MCF 10A (cell line): ENCODE measurements around the gene PIK3R5. TPM values are rescaled to one million over a fixed set of nuclear protein-coding genes. Genes with fewer than 3 reads are reported as not detected.

ENCODE experiments used
- BruUV-seq: library from RNA; stranded (reverse); fragments of 400-500 nt; replicated peaks from 2 replicates; lab custom pipeline; 2021; lab: Mats Ljungman, UMichigan
- CTCF ChIA-PET: fragments of 300-600 bp; sonication (Branson Sonifier 250); formaldehyde crosslinking; extraction: SDS; loops from one replicate; lab custom pipeline; 2021; ENCODE audit warnings: antibody characterized with exemption, inconsistent platforms; lab: Yijun Ruan, JAX
- POLR2A ChIA-PET: fragments of 300-600, 350-650 bp; sonication (Branson Sonifier 250); formaldehyde crosslinking; extraction: SDS; loops from one replicate; lab custom pipeline; 2020; ENCODE audit warnings: antibody characterized with exemption, inconsistent platforms; lab: Yijun Ruan, JAX
- DNase-seq: peaks from one replicate; pipeline ENCODE4 v3.0.0-alpha.2; 2018; ENCODE audit not compliant: unreplicated experiment
- H3K27ac Mint-ChIP-seq: one replicate; pipeline ENCODE4 v1.8.0; 2022; ENCODE audit warnings: mild to moderate bottlenecking, low read depth, mixed read lengths; ENCODE audit not compliant: unreplicated experiment
- H3K27me3 Mint-ChIP-seq: one replicate; pipeline ENCODE4 v1.8.0; 2022; ENCODE audit warnings: mixed read lengths; ENCODE audit not compliant: insufficient read depth, unreplicated experiment
- H3K36me3 Mint-ChIP-seq: one replicate; pipeline ENCODE4 v1.8.0; 2022; ENCODE audit warnings: mild to moderate bottlenecking, moderate library complexity, mixed read lengths; ENCODE audit not compliant: insufficient read depth, unreplicated experiment
- H3K4me1 Mint-ChIP-seq: one replicate; pipeline ENCODE4 v1.8.0; 2022; ENCODE audit warnings: mixed read lengths; ENCODE audit not compliant: insufficient read depth, unreplicated experiment
- H3K4me3 Mint-ChIP-seq: one replicate; pipeline ENCODE4 v1.8.0; 2022; ENCODE audit warnings: mild to moderate bottlenecking, moderate library complexity, mixed read lengths; ENCODE audit not compliant: unreplicated experiment
- H3K9me3 Mint-ChIP-seq: one replicate; pipeline ENCODE4 v1.8.0; 2022; ENCODE audit warnings: mixed read lengths; ENCODE audit not compliant: unreplicated experiment
- intact Hi-C: fragments of 100-400 bp; cut with micrococcal nuclease; formaldehyde crosslinking; loops from 2 replicates; pipeline ENCODE4 v1.14.1; 2022
- total RNA-seq: library from RNA; stranded (reverse); gene quantifications from 2 replicates; pipeline ENCODE4 v1.2.3, GENCODE V29; 2022
- TF ChIP-seq, protein P1 (sequence below): fragments of 200-600 bp; IDR thresholded peaks from one replicate; pipeline ENCODE4 v1.8.0; 2022; ENCODE audit warnings: antibody characterized with exemption, mild to moderate bottlenecking; ENCODE audit not compliant: unreplicated experiment

Gene PIK3R5
- total RNA-seq, 1 experiment from 2014 or later, result not detected

DNA sequence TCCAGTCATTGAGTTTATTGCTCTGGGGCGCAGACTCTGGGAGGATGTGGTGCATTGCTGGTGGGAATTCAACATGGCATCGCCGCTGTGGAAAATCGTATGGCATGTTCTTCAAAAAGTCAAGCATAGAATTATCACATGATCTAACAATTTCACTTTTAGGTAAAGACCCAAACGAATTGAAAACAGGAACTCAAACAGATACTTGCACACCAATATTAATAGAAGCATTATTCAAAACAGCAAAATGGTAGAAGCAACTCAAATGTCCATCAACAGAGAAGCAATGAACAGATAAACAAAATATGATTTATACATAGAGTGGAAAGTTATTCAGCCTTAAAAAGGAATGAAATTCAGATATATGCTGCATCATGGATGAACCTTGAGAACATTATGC is 113.9 kb downstream of the PIK3R5 start:
- Mint-ChIP-seq H3K27me3 (no peaks in the 10 kb centered on the region), H3K9me3 (no peaks in the 10 kb centered on the region), H3K27ac (no peak overlapping the region), H3K36me3 (no peaks in the 10 kb centered on the region), H3K4me1 (no peaks in the 10 kb centered on the region), H3K4me3 (no peak overlapping the region)
- CTCF ChIA-PET, result interaction anchor here (0.6 kb wide), 1 partner anchor 1800 kb away, joined by 4 read pairs; no protein-coding TSS in a partner anchor
- intact Hi-C loops, result no loop called here
- POLR2A ChIA-PET, result no interaction called here
- no peak for DNase-seq
- no TSS peak for BruUV-seq
- TF ChIP-seq, protein P1, sequence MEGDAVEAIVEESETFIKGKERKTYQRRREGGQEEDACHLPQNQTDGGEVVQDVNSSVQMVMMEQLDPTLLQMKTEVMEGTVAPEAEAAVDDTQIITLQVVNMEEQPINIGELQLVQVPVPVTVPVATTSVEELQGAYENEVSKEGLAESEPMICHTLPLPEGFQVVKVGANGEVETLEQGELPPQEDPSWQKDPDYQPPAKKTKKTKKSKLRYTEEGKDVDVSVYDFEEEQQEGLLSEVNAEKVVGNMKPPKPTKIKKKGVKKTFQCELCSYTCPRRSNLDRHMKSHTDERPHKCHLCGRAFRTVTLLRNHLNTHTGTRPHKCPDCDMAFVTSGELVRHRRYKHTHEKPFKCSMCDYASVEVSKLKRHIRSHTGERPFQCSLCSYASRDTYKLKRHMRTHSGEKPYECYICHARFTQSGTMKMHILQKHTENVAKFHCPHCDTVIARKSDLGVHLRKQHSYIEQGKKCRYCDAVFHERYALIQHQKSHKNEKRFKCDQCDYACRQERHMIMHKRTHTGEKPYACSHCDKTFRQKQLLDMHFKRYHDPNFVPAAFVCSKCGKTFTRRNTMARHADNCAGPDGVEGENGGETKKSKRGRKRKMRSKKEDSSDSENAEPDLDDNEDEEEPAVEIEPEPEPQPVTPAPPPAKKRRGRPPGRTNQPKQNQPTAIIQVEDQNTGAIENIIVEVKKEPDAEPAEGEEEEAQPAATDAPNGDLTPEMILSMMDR, result no peak

DNA sequence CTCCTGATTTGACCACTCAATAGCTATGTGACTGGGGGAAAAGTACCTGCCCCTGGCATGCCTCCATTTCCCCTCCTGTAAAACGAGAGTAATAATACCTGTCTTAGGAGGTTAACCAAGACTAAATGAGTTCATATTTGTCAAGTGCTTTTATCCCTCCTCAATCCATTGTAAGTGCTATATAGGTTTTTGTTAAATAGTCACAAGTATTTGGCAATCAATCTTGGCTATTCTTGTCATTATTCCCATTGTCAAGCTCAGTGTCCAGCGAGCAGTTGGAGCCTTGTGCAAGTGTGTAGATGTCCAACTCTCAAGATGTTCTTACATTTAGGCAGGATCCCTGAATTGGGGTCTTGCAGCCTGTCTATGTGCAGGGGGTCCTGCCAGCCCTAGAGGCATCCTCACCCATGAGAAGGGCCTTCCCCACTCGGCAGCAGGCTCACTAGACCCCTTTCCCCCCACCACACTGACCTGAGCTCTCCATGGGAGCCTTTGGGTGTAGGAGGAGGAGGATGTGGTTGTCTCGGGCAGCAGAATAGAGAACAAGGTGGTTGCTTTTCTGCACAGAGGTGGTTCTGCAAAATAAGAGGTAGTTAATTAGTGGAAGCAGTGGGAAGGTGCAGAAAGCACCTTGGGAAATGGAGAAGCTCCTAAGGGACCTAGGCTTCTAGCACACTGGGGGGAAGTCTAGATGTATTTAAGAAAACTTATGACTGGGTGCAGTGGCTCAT is 116.0 kb downstream of the PIK3R5 start:
- TF ChIP-seq, protein P1, result no peak
- H3K27me3 Mint-ChIP-seq, result no peaks in the 10 kb centered on the region
- CTCF ChIA-PET, result interaction anchor here (0.6 to 1.2 kb wide), 4 partner anchors 13 to 474 kb away, joined by 3 to 4 read pairs (median 4); no protein-coding TSS in a partner anchor
- no peaks in the 10 kb centered on the region for H3K36me3 Mint-ChIP-seq
- no TSS peak for BruUV-seq
- H3K4me1 Mint-ChIP-seq, result no peaks in the 10 kb centered on the region
- no peaks in the 10 kb centered on the region for H3K9me3 Mint-ChIP-seq
- no peak for DNase-seq
- POLR2A ChIA-PET, result no interaction called here
- H3K27ac Mint-ChIP-seq, result no peak overlapping the region
- intact Hi-C loops, result no loop called here
- H3K4me3 Mint-ChIP-seq, result no peak overlapping the region

DNA sequence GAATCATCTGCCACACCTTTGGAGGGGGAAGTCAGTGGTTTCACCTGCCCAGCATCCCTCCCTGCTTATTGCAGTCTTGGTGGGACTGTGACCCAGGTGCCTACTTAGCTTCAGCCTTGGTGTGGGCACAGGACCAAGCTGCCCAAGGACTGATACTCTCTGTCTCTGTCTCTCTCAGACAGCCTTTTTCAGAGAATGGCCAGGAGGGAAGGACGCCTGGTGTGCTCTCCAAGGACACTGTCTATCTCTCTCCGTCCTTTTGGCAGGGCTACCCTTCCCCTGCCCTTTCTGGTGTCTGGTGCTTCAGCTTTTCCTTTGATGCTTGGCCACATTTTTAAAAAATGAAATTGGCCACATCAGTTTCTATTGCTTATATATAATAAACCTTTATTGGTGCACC is 117.6 kb downstream of the PIK3R5 start:
- Mint-ChIP-seq H3K9me3 (no peaks in the 10 kb centered on the region), H3K4me3 (no peak overlapping the region), H3K27me3 (no peaks in the 10 kb centered on the region), H3K36me3 (no peaks in the 10 kb centered on the region), H3K27ac (no peak overlapping the region), H3K4me1 (no peaks in the 10 kb centered on the region)
- no peak for DNase-seq
- ChIA-PET POLR2A (interaction anchor here (0.6 kb wide), 1 partner anchor 19 kb away, joined by 3 read pairs; the partner anchor contains the start of gene PIK3R6), CTCF (no interaction called here)
- intact Hi-C loops, result no loop called here
- TF ChIP-seq, protein P1, result no peak
- no TSS peak for BruUV-seq

DNA sequence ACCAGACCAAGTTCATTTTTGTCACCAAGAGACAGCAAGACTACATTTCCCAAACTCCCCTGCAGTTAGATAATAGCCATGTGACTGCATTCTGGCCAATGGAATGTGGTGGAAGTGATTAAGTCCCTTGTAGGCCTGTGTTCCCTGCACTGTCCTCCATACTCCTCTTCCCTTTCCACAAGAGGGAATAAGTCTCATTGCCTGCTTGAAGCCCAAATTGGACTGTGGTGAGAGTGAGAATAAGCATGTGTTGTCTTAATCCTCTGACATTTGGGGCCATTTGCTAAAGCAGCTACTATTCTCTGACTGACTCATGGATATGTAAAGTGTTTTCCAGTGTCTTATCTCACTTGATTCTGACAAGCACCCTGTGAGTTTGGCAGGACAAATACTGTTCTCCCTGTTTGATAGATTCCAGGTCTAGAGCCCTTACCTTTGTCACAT is 118.7 kb downstream of the PIK3R5 start:
- no TSS peak for BruUV-seq
- intact Hi-C loops, result no loop called here
- no peaks in the 10 kb centered on the region for H3K9me3 Mint-ChIP-seq
- TF ChIP-seq, protein P1, result no peak
- H3K27ac Mint-ChIP-seq, result no peak overlapping the region
- no peak overlapping the region for H3K4me3 Mint-ChIP-seq
- H3K36me3 Mint-ChIP-seq, result no peaks in the 10 kb centered on the region
- peak; percentile 31 for DNase-seq
- ChIA-PET POLR2A (interaction anchor here (0.6 kb wide), 1 partner anchor 56 kb away, joined by 3 read pairs; no protein-coding TSS in a partner anchor), CTCF (no interaction called here)
- no peaks in the 10 kb centered on the region for H3K27me3 Mint-ChIP-seq
- no peaks in the 10 kb centered on the region for H3K4me1 Mint-ChIP-seq
